Activated CD8-positive, alpha-beta memory T cell treated with anti-CD3 and anti-CD28 coated beads, Interleukin-2, amount 50 U/mL, for 1 hour (primary cell): Measurements from ENCODE around the gene KREMEN1.

ENCODE experiments used
- DNase-seq: peaks from one replicate; pipeline ENCODE4 v3.0.0-alpha.2; 2020; ENCODE audit errors: extremely low read depth

The KREMEN1 gene

DNA sequence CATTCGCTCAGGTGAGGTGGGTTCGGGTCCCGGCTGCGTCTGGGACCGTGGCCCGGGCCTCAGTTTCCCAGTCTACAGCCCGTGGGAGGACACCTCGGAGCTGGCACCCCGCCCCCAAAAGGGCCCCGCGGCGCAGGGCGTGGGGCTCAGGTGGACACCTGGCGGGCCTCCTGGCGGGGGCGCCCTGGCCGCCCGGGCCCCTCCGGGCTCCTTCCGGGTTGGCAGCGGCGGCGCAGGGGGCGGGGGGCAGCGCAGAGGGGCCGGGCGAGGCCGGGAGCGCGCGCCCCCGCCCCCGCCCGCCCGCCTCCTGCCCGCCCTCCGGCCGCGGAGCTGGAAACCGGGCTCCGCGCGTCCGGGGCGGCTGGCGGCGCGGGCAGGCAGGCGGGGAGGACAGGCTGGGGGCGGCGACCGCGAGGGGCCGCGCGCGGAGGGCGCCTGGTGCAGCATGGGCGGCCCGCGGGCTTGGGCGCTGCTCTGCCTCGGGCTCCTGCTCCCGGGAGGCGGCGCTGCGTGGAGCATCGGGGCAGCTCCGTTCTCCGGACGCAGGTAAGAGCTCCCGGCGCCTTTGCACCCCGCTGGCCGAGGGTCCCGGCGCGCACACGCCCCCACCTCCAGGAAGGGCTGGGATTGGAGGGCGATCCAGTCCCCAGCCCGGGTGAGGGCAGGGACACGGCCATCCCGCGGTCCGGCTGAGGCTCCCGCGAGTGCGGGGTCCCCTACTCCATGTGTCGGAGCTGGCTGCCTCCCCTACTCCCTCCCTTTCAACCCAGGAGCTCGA, 132.9 kb downstream of the KREMEN1 start, which contains the start of gene EMID1:
Gene EMID1 (plus strand): TSS at position 303 of the 778 bp plus-strand sequence. CDS start 143 bp downstream, at position 446.
- no peak for DNase-seq

DNA sequence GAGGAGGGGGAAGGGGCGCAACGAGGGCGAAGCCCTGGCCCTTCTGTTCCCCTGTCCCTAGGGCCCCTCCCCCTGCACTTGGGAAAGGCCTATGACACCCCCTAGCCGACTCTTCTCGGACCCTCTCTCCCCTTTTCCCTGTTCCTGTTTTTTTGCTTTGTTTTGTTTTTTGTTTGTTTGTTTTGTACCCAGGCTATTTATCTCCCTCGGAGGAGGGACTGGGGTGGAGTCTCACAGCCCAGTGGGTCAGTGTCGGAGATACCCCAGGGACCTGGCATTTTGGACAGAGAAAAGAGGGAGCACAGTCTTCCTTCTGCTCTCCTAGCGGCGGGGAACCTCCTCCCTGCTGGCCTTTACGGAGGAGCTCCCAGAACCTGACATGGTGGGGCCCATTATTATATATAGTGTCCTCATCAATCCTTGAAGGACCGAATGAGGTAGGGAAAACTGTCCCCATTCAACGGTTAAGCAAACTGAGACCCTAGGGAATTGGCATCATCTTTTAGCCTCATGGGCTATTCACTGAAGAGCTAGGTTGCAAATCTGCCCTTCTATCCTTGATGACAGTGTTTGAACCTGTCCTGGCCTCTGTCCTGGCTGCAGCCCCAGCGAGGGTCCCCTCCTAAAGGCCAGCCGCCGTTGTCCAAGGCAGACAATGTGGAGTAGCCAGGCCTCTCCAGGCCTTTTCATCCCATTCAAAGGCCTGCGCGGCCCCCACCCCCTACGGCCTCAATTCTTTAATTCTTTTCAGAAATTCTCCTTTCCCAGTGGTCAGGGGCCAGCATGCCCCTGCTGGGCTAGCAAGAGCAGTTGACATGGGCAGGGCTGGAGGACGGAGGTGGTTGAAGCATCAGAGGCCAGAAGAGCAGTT, 133.8 kb downstream of the KREMEN1 start:
- no peak for DNase-seq

DNA sequence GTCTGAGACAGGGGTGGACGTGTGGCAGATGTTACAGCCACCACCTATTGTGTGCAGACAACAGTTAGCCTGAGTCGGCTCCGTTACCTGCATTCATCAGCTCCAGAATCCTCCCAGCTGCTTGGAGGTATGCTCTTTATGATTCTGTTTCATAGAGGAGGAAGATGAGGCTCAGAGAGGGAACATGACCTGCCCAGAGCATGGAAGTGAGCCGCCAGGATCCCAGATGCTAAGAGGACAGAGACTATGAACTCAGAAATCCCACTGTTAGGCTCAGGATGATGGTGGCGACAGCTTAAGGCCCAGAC, 134.4 kb downstream of the KREMEN1 start:
- no peak for DNase-seq

DNA sequence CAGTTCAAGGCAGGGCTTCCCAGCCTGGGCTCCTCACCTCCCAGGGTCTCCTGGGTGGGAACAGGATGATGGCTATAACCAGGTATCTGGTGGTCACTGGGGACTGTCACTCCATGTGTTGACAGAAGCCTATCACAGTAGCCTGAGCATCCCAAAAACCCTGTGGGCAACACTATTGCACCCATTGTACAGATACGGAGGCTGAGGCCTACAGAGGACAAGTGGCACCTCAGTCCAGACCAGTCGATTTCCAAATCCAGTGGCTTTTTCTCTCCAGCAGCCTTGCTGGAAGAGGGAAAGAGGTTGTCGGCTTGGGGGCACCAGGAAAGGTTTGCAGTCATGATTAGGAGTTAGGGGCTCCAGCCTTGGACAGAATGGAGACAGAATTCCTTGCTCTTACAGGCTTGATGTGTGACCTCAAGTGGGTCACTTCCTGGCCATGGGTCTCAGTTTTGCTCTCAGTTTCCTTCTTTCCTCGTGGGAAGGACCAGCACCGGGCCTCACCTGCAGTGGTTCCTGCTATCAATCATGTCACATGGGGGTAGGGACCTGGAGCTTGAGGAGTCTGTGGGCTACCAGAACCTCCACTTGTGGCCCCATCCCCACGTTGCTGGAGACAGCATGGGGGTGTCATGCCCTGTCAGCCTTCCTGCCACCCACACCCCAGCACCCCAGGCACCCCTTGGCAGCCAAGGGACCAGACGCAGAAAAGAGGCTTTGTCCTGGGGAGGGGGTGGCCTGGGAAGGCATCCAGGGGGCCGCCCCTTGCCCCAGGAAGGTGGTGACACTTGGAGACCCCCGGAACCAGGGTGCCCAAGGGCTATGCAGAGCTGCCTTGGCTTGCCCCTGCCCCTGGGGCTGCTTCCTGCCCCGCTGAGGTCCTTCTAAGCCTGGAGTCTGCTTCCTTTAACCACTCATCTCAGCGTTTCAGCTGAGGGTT, 135.0 kb downstream of the KREMEN1 start:
- no peak for DNase-seq

DNA sequence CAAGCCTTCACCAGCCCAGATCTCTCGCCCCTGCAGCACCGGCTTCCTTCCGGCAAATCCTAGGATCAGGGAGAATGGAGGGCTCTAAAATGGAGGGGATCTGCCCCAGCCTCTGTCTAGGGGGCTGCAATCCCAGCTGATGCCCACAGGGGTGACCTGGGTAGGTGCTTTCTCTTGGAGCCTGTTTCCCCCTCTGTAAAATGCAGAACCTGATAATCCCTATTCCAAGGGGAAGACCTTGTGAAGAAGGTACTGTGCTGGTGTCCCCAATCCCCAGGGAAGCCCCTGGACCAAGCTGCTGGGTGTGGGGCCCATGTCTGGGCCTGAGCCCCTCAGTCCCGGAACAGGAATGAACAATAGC, 135.6 kb downstream of the KREMEN1 start:
- DNase-seq: no peak

DNA sequence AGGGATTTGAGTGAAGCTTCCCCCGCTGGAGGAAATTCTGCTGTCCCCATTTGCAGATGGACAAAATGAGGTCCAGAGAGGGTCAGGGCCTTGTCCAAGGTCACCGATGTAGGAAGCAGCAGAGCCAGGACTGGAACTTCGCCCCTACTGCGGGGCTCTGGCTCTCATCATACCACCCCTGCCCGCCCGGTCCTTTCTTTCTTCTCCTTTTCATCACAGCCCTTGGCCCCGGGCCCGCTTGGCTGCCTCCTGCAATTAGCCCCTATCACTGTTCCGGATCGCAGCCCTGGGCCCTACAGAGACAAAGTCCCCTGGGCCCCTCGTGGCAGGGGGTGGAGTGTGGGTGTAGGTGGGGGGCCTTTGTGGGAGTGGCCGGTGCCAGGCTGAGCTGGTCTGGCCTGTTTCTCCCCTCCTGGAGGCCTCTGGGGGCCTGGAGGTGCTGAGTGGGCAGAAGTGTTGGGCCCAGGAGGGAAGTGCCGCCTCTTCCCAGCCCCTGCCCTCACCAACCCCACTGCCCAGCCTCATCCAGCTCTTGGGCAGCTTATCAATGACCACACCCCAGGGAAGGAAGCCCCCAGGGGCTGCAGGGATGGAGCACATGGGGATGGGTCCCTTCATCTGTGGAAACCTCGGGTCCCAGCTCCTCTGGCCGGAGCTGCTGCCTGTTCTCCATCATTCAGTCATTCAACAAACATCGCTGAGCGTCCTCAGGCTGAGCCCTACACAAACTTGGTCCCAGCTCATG, 136.2 kb downstream of the KREMEN1 start:
- DNase-seq: no peak

DNA sequence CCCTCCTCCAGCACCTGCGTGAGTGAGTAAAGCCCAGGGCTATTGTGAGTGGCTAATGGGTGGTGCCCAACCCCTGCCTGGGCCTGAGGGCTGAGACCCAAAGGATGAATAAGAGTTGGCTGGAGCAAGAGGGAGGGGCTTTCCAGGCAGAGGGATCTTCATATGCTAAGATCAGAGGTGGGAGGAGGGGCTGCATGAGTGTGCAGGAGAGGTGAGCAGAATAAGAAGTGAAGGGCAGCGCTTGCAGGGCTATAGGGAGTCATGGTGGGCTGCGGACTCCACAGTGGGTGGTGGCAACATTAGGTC, 136.7 kb downstream of the KREMEN1 start:
- DNase-seq: no peak

DNA sequence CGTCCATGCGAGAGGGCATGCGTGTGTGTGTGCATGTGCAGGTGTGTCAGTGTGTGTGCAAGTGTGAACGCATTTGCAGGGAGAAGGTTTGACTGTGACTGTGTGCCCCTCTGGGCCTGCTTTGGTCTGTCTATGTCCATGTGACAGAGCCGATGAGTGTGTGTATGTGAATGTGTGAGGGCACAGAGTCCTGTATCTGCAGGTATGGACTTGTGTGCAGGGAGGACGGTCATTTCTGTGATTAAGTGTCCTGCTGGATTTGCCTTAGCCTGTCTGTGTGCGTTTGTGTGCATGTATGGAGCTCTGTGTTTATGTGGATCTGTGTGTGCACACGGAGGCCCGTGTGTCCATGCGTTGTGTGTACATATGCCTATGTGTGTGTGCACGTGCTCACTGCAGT, 138.2 kb downstream of the KREMEN1 start:
- DNase-seq: no peak

DNA sequence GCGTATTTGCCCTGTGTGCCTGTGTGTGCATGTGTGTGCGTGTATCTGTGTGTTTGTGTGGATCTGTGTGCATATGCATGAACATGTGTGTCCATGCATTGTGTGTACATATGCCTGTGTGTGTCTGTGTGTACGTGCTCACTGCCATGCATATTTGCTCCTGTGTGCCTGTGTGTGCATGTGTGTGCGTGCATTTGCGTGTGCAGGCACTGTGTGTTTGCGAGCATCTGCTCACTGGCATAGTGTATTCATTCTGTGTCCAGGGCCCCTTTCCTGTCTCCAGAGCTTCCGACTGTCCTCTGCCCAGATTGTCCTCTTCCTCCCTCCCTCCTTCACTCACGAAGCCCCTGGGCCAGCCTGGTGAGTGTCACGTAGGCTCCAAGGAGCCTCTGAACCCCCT, 138.6 kb downstream of the KREMEN1 start:
- DNase-seq: no peak

DNA sequence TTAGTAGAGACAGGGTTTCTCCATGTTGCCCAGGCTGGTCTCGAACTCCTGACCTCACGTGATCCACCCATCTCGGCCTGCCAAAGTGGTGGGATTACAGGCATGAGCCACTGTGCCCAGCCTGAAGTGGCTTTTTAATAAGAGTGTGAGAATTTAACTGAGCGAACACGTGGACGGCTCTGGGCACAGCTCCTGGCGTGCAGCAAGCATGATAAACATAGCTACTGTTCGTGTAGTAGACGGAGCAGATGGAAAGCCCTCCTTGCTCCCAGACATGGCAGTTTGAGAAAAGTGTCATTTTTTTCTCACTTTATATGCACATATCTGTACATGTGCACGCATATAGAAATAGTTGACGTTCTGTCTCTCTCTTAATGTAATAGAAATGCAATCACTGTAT, 139.9 kb downstream of the KREMEN1 start:
- no peak for DNase-seq

DNA sequence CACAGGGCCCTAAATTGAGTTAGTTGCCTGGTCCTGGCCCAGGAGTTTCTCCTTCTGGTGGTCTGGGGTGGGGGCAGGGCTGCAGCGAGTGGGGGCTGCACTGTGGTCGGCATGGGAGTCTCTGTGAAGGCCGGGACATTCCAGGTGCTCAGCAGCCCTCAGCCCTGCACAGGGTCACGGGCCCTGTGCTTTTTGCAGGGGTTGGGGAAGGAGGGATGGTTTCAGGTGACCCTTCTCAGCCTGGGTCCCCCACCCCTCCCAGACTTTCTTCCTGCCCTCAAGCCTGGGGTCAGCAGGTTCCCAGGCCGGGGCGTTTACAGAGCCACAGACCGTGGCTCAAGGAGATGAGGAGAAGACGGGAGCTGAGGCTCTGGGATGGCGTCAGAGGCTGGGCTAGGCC, 140.7 kb downstream of the KREMEN1 start:
- no peak for DNase-seq

DNA sequence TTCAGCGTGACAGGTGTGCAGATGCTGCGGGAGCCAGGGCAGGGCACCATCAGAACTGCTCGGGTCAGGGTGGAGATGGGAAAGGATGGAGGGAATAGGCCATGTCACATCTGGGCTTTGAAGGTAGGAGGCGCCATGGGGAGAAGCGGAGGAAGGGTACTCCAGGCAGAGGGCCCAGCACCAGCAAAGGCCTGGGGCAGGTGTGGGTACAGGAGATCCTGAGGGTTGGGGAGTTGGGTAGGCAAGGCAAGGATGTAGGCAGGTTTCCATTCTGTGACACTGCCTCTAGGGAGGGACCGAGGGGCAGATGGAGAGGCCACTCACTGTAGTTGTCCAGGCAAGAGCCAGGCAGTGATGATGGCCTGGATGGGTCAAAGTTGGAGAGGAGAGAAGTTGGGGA, 141.4 kb downstream of the KREMEN1 start:
- no peak for DNase-seq

DNA sequence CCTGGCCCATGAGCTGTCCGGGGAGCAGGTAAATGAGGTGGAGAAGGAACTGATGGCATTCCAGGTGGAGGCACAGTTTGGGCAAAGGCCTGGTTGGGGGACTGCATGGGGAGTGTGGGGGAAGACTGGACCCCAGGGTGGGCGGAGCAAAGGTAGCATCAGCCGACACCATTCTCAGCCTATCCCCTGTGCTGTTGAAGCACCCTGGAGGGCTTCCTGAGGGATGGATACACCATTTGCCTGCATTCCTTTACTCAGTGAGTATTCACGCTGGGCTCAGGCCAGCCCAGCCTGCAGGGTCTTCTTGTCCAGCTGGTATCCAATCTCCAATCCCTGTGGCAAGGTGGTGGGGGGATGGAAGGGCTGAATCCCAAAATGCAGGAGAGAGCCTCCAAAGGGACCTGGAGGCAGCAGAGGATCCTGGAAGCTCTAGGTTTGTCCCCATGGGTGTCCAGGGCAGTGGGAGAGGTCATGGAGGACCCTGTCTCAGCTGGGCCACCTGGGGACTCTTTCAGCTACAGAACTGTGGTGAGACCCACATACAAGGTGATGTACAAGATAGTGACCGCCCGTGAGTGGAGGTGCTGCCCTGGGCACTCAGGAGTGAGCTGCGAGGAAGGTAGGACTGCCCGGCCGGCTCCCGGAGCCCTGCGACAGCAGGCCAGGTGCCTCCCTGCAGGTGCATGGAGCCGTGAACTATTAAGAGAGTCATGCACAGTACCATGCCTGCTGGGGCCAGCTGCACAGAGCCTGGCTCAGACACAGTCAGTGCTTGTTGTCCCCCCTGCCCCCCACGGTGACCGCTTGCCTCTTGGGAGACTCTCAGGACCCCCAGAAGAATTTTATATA, 142.4 kb downstream of the KREMEN1 start:
- no peak for DNase-seq

DNA sequence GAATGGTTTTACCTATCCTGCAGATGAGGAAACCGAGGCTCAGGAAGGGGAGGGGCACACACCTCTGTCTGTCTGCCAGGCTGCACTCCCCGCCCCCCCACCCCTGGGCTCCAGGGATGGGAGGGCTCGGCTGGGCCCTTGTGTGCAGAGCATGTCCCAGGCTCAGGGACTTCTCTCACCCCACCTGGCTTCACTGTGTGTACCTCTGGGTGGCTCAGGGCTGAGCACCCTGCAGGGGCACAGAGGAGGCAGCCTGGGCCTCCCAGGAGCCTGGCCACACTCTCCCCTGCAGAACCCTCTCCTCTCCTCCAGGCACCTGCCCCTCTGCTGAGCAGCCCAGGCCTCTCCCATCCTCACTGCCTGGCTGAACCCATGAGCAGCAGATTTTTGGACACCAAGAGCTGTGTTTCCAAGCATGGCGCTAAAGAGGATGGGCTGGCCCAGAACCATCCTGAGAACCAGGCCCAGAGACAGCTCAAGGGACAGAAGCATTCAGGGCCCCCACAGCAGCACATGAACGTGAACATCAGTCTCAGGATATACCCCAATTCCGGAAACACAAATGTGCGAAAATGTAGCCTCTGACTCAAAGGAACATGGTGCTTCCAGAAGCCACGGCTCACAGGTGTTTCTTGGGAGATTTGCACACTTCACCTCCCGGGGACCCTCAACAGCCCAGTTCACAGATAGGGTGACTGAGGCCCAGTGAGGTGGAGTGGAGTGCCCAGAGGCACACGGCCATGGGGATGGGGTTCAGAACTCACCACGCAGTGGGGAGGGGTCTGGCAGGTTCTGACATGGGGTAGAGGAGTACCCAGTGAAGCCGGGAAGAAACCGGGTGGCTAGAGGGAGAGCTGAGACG, 143.4 kb downstream of the KREMEN1 start:
- no peak for DNase-seq

DNA sequence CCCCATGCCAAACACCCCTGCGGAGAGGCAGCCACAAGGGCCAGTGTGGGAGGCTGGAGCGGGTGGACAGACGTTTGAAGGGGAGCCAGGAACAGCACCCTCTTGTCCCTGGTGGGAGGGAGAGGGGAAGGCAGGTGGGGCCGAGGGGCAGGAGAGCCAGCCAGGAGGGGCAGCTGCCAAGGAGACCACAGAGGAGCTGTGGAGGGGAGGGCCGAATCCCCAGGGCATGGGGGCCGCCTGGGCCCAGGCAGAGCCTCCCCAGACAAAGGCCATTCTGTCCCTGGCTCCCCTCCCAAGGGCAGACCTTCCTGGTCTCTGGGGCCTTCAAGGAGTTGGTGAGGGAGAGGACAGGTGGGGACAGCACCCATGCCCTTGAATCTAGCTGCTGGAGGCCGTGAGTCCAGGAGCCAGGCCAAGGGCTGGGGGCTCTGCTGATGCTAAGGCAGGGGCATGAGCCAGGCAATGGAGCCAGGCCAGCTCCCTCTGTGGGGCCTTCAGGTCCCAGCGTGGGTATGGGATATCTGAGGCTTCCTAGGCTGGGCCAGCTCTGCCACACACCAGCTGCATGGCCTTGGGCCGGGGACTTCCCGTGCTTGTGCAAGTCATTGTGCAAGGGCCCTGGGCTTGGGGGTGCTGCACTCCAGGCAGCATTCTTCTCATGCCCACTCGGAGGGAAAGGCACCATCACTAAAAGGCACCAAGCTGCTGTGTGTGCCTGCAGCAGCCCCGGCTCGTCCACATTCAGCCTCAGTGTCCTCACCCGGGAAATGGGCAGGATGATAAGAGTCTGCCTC, 144.2 kb downstream of the KREMEN1 start:
- DNase-seq: no peak
